HG02938 (cell line): ENCODE data around the gene PHF2.

Experiments used
- ATAC-seq: cut with Tn5 transposase; IDR thresholded peaks from one replicate; pipeline ENCODE4 v1.9.1; 2021; ENCODE audit warnings: mild to moderate bottlenecking, moderate library complexity; ENCODE audit not compliant: unreplicated experiment

PHF2 gene

GRCh38 chr9:93648181-93648580, 71.8 kb downstream of the PHF2 start:
- no peak for ATAC-seq

GRCh38 chr9:93648836-93649235, 72.5 kb downstream of the PHF2 start:
- no peak for ATAC-seq

- no peak for ATAC-seq
These were observed 73.4 kb downstream of the PHF2 start for GRCh38 chr9:93649610-93650261.

DNA sequence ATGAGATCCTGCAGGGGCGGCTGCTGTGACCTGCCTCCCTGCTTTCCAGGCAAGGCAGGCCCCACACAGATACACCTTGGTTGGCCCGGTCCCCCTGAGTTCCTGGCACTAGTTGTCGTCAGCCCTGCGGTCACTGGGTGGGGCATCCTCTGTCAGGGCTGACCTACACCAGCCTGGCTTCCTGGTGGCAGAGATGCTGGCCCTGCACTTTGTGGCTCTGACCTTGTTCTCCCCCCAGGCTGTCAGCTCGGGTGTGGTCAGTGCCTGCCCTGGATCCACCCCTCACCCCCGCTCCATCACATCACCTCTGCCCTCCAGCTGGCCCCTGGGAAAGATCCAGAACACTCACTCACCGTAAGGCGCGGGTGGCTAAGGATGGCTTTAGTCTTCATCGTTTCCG, 74.1 kb downstream of the PHF2 start:
- no peak for ATAC-seq

DNA sequence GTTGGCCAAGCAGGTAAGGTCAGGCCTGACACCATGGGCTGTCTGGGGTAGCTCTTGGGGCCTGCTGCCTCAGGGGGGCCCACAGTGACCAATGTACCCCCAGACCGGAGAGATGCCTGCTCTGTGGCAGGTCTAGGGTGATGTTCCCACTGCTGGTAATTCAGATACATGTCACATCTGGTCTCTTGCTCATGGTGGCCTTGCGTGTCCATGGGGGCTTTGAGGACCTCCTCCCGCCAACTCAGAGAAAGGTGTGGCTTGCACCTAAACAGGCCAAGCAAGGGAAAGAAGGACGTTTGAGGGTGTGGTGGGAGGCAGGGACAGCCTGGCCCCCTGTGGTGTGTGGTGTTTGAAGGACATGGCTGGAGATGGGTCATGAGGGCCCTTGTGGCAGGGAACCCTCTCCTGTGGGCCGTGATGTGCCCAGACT, 75.2 kb downstream of the PHF2 start:
- no peak for ATAC-seq

- no peak for ATAC-seq
These were observed 76.5 kb downstream of the PHF2 start for GRCh38 chr9:93652604-93653592.

DNA sequence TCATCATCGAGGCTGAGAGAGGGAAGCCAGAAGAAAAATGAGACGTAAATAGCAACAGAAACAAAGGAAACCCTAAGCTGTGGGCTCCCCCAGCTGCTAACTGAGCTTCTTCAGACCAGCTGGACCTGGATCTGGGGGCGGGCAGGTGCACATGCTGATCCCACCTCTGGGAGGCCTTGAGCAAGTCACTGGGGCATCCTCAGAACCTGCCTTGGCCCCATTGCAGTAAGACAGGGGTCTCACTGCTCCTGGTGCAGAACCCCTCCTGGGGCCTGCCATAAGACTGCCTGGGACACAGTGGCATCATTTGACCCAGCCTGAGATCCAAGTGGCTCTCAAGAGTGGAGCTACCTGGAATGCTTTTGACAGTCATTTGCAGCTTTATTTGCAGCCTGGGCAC, 77.4 kb downstream of the PHF2 start:
- ATAC-seq, result no peak

GRCh38 chr9:93654351-93654961, 78.1 kb downstream of the PHF2 start:
- no peak for ATAC-seq

DNA sequence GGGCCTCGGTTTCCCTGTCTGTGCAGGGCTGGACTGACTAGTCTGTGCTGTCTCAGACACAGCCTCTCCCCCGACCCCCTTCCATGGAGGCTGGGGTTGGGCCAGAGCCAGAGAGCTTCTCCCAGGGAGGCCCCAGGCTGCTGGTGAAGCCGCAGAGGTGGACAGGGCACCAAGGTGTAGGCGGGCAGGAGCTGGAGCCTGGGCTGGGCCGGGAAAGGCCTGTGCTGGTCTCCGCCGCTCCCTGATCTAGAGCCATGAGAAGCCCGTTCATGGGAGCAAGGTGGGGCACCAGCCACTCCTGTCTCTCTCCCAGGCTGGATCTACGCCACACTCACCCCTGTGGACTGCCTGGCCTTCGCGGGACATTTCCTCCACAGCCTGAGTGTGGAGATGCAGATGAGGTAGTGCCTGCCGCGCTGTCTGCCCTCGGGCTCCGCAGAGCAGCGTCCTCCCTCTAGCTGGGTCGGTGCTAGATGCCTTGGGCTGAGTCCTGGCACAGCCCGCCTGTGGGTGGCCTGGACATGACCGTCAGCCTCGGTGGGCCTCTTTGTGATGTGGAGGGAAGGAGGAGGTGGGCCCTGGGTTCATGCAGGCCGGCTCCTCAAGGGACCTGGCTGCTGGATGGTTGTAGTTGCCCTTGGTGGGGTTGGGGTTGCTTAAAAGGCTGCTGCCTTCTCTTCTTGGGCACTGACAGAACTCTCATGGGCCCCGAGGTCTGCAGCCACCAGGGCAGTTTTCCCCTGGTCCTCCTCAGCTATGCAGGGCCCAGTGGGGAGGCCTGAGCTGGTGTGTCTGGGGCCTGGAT, 79.4 kb downstream of the PHF2 start:
- ATAC-seq, result no peak

DNA sequence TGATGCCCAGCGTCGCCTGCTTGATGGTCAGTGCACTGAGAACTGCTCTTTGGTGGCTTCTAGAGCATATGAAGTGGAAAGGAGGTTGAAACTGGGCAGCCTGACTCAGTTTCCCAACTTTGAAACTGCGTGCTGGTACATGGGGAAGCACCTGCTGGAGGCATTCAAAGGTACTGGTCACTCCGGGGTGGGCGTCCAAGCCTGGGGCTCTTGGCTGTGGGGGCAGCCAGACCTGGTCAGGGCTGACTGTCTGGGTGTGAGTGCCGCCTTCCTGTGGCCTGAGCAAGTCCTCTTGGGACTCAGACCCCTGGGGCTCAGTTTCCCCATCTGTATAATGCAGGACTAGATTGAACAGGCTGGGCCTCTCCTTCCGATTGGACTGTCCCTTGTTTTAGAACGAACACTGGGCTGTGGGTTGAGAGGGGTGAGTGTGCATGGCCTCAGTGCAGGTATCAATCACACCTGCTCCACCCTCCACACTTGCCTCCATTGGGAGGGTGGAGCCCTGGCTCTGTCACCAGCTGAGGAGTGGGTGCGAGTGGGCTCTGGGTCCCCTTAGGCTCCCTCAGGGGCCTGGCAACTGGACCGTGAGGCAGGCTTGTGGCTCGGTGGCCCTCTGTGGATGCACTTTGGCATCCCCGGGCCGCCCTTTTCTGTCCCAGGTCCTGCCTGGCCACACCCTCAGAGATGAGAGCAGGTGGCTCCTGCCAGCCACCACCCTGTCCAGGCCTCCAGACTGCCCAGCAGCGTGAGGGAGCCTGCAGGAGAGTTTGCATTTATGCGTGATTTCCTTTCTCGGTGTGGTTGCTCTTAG, 80.2 kb downstream of the PHF2 start:
- ATAC-seq, result no peak

GRCh38 chr9:93657331-93658111, 81.1 kb downstream of the PHF2 start:
- no peak for ATAC-seq

- no peak for ATAC-seq
These were observed 82.0 kb downstream of the PHF2 start for GRCh38 chr9:93658184-93658925.

DNA sequence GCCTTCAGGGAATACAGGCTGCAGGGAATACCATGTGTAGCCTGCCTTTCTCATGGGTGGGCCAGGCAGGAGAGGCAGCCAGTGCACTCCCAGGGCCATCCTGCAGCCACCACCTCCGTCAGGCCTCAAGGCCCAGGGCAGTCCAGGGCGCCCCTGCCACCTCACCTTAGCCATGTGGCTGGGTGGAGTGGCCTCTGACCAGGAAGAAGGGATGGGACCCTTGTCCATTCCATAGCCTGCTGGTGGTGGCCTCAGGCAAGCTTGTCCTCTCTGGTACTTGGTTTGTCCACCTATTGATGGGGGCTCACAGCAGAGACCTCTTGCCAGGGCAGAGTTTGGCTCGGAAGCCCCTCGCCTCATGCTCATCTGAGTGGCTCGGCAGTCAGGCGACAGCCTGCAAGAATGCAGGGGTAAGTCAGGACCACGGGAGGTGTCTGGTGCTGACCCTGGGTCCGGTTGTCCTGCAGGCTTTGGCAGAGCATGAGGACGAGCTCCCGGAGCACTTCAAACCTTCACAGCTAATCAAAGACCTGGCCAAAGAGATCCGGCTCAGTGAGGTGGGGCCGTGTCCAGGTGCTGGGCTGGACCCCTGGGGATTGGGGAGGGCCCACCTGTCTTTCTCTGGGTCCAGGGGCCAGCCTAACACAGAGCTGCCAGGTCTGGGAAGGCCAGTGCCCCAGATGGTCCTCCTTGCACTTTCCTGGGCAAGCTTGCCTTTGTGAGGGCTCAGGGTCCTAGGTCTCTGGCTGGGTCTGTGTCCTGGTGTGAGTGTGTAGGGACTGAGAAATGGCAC, 82.9 kb downstream of the PHF2 start:
- ATAC-seq, result no peak

DNA sequence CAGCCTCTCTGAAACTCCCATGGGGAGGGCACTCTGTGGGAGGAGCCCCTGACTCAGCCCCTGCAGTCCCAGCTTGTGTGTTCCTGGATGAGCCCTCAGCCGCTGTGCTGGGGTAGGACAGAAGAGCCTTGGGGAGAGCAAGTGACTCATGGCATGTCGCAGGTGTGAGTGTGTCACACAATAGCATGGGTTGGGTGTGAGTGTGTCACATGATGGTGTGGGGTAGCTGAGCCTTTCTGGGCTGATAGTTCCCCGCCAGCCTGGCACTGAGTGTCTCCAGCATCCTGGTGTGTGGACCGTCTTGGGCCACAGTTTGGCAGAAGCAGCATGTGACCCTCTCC, 83.4 kb downstream of the PHF2 start:
- ATAC-seq, result no peak

DNA sequence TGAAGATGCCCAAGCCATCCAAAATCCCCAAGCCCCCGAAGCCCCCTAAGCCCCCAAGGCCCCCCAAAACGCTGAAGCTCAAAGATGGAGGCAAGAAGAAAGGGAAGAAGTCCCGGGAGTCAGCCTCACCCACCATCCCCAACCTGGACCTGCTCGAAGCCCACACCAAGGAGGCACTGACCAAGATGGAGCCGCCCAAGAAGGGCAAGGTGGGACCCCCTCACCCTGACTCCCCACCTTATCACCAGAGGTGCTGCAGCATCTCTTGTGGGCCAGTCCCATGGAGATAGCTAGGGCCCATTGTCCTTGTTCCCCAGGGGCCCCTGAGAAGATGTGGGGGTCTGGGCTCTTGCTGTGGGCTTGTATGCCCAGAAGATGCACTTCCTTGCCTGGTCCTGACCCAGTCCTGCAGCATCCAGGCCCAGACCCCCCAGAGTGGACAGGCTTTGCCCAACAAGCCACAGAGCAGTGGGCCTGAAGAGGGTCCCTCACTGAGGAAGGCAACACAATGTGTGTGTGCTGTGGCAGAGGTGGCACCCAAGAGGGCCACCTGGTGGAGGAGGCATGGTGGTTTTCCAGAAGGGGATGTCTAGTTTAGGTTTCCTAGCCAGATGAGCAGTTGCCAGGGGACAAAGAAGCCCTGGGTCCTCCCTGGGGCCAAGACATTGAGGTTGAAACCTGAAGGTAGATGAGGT, 84.1 kb downstream of the PHF2 start:
- no peak for ATAC-seq

DNA sequence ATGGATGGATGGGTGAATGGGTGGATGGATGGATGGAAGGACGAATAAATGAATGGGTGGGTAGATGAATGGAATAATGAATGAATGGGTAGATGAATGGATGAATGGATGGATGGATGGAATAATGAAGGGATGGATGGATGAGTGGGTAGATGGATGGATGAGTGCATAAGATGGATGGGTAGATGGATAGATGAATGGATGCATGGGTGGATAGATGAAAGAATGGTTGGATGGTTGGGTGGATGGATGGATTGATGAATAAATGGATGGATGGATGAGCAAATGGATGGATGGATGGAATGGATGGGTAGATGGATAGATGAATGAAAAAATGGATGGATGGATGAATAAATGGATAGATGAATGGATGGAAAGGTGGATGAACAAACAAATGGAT, 85.2 kb downstream of the PHF2 start:
- ATAC-seq, result no peak

GRCh38 chr9:93662016-93662638, 85.7 kb downstream of the PHF2 start:
- ATAC-seq, result no peak
